ENCODE measurements around the gene ISYNA1. TPM values are rescaled to one million over a fixed set of nuclear protein-coding genes. Genes with fewer than 3 reads are reported as not detected.

ISYNA1 gene
- total and polyA plus RNA-seq, 4 donors, result 4.7 to 41.9 (median 10.1) TPM

- Histone ChIP-seq H3K4me3 (ENCODE audit: low read depth in 1 of 3, low read length in 3 of 3) (no peak overlapping the region), H3K9ac (ENCODE audit: low read depth in 1 of 2, low read length in 2 of 2) (no peak overlapping the region), H3K4me1 (ENCODE audit: control insufficient read depth in 4 of 4, insufficient read depth in 4 of 4, low read length in 3 of 4) (peaks cover 0 to 17% (median 12%) of the 10 kb centered on the region in 4 donors), H3K27me3 (ENCODE audit: control insufficient read depth in 4 of 4, insufficient read depth in 4 of 4, low read length in 3 of 4) (no peaks in the 10 kb centered on the region), H3K36me3 (ENCODE audit: control insufficient read depth in 4 of 4, insufficient read depth in 3 of 4, low read depth in 1 of 4, low read length in 3 of 4) (peaks cover 12 to 39% (median 26%) of the 10 kb centered on the region in 4 donors), H3K9me3 (ENCODE audit: control insufficient read depth in 4 of 4, low read length in 3 of 4) (no peaks in the 10 kb centered on the region), H3K27ac (ENCODE audit: low read depth in 1 of 2, low read length in 2 of 2) (no peak overlapping the region)
- TF ChIP-seq HNF4A (conservative IDR thresholded peaks at IDR 0.05), result no peak
- no peak for TF ChIP-seq RXRA (IDR thresholded peaks at IDR 0.05)
- no peak for TF ChIP-seq YY1 (IDR thresholded peaks at IDR 0.05)
- TF ChIP-seq NR2F2 (IDR thresholded peaks at IDR 0.05), result no peak
- TF ChIP-seq FOXA1 (IDR thresholded peaks at IDR 0.05), result no peak
- no peak for TF ChIP-seq ATF3 (IDR thresholded peaks at IDR 0.05)
- no peak for TF ChIP-seq SP1 (IDR thresholded peaks at IDR 0.05)
- no peak for TF ChIP-seq JUND (IDR thresholded peaks at IDR 0.05)
- no peak for TF ChIP-seq TAF1 (conservative IDR thresholded peaks at IDR 0.05)
- DNase-seq (ENCODE audit: low spot score), result no peak
- 80% methylated on average over 33 of the region's 33 CpGs for WGBS
Measured at GRCh38 chr19:18450021-18450930, 12.3 kb upstream of the ISYNA1 start.

GRCh38 chr19:18449552-18449951, 11.6 kb upstream of the ISYNA1 start:
- H3K9me3 ChIP-seq (ENCODE audit: control insufficient read depth in 4 of 4, low read length in 3 of 4), result no peaks in the 10 kb centered on the region
- WGBS, result 96% methylated on average over 14 of the region's 14 CpGs
- H3K9ac ChIP-seq (ENCODE audit: low read depth in 1 of 2, low read length in 2 of 2), result no peak overlapping the region
- H3K27ac ChIP-seq (ENCODE audit: low read depth in 1 of 2, low read length in 2 of 2), result no peak overlapping the region
- H3K4me1 ChIP-seq (ENCODE audit: control insufficient read depth in 4 of 4, insufficient read depth in 4 of 4, low read length in 3 of 4), result peaks cover 0 to 17% (median 12%) of the 10 kb centered on the region in 4 donors
- TF ChIP-seq GABPA (IDR thresholded peaks at IDR 0.05 in 1 of 2, conservative IDR thresholded peaks at IDR 0.05 in 1 of 2) (no peak), TAF1 (conservative IDR thresholded peaks at IDR 0.05) (no peak), SP1 (IDR thresholded peaks at IDR 0.05) (no peak), RXRA (IDR thresholded peaks at IDR 0.05) (no peak), RAD21 (IDR thresholded peaks at IDR 0.05) (no peak), CTCF (IDR thresholded peaks at IDR 0.05; ENCODE audit: low read depth, low read length, missing input control) (no peak), YY1 (IDR thresholded peaks at IDR 0.05) (no peak), HNF4G (IDR thresholded peaks at IDR 0.05) (no peak), EGR1 (IDR thresholded peaks at IDR 0.05; ENCODE audit: low read depth in 2 of 2) (no peak), JUND (IDR thresholded peaks at IDR 0.05) (no peak), ATF3 (IDR thresholded peaks at IDR 0.05) (no peak), REST (IDR thresholded peaks at IDR 0.05) (no peak), ZBTB33 (IDR thresholded peaks at IDR 0.05) (no peak)
- no peak for DNase-seq (ENCODE audit: low spot score)
- no peak overlapping the region for H3K4me3 ChIP-seq (ENCODE audit: low read depth in 1 of 3, low read length in 3 of 3)
- peaks cover 12 to 46% (median 29%) of the 10 kb centered on the region in 4 donors for H3K36me3 ChIP-seq (ENCODE audit: control insufficient read depth in 4 of 4, insufficient read depth in 3 of 4, low read depth in 1 of 4, low read length in 3 of 4)
- H3K27me3 ChIP-seq (ENCODE audit: control insufficient read depth in 4 of 4, insufficient read depth in 4 of 4, low read length in 3 of 4), result no peaks in the 10 kb centered on the region

Measured in liver (tissue), 9 donors.